A375 (cell line): Measurements from ENCODE around the gene SYT9. TPM values are rescaled to one million over a fixed set of nuclear protein-coding genes. Genes with fewer than 3 reads are reported as not detected.

Experiments
- small RNA-seq: library from RNA; depleted of rRNA; stranded (forward); fragments of <200 nt; gene quantifications from one replicate; pipeline ENCODE3, GENCODE V24; 2014
- total RNA-seq: library from RNA; depleted of rRNA; stranded (reverse); fragments of >200 nt; shearing (Covaris generic); gene quantifications from 2 replicates; pipeline ENCODE4 v1.2.3, GENCODE V29; 2014; rRNA removed

The SYT9 gene
- not detected in 2 replicates for total RNA-seq

GRCh38 chr11:7251836-7252682 is at the start of gene SYT9:
TSS of gene SYT9 (plus strand) at chr11:7251904. CDS start at chr11:7252187, 283 bp downstream.

GRCh38 chr11:7485186-7486097 is 233.7 kb downstream of the SYT9 start, which contains the start of gene OLFML1:
TSS of gene OLFML1 (plus strand) at chr11:7485506. CDS start at chr11:7485876, 370 bp downstream.

GRCh38 chr11:7513234-7514098 is 261.8 kb downstream of the SYT9 start, which contains the start of gene PPFIBP2:
TSS of gene PPFIBP2 (plus strand) at chr11:7513999. CDS start at chr11:7549476, 35,477 bp downstream.

Small RNA genes within 50 kb of the gene (small RNA-seq; reads per million reads assigned to genes)
- not detected for gene MIR302E

Other genes with a start within 250 kb of the SYT9 start
- gene ZNF214, start 231.6 kb upstream of the SYT9 start, total RNA-seq: 1.3 and 5.1 TPM in 2 replicates
- 0.19 TPM in 1 of 2 replicates, not detected in the other for gene NLRP14, start 231.4 kb upstream of the SYT9 start, total RNA-seq
- 0.11 TPM in 1 of 2 replicates, not detected in the other for gene RBMXL2, start 162.9 kb upstream of the SYT9 start, total RNA-seq
- not detected in 2 replicates for gene OLFML1, start 233.6 kb downstream of the SYT9 start, total RNA-seq